GM18868 (cell line): ENCODE measurements around the gene KLHDC9.
"Not testable (repeated sequence)": the region's sequence is repeated elsewhere in the genome, so short reads cannot be mapped to it uniquely, and the experiment has no call there.

Experiments
- ATAC-seq: cut with Tn5 transposase; IDR thresholded peaks from one replicate; pipeline ENCODE4 v1.9.1; 2021; ENCODE audit warnings: mild to moderate bottlenecking, moderate library complexity; ENCODE audit not compliant: unreplicated experiment

Gene KLHDC9, protein sequence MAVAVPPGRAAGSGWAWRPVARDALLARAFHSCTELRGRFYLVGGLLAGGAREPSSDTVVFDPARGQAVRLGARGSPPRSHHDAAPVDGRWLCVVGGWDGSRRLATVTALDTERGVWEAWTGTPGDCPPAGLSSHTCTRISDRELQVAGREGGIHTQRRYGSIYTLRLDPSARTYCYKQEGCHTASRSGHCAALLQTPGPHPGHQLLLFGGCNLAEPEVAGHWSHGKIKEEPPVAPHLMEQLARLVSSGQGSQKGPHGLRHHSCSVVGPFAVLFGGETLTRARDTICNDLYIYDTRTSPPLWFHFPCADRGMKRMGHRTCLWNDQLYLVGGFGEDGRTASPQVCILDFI

DNA sequence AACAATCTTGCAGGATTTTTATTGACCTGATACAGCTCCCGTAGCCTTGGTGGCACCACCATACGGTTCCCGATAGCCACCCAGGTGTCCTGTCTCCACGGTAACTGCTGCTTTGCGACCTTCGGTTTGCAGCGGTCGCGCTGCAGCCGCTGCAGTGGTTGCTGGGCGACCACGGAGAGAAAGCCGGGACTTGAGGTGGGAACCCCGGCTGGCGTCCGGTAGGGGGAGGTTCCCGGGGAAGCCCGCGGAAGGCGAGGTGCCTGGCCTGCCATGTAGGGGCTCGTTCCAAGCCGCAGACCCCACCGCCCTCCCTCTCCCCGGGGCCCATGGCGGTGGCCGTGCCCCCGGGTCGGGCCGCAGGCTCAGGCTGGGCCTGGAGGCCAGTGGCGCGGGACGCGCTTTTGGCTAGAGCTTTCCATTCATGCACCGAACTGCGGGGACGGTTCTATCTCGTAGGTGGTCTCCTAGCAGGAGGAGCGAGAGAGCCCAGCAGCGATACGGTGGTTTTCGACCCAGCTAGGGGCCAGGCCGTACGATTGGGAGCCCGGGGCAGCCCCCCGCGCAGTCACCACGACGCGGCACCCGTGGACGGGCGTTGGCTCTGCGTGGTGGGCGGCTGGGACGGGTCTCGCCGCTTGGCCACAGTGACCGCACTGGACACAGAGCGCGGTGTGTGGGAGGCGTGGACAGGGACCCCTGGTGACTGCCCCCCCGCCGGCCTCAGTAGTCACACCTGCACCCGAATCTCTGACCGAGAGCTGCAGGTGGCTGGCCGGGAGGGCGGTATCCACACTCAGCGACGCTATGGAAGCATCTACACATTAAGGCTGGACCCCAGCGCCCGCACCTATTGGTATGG lies at the start of gene KLHDC9:
Gene KLHDC9 (plus strand): TSS at position 152 of the 859 bp plus-strand sequence. CDS start 175 bp downstream, at position 327.
- peak; percentile 75 for ATAC-seq

DNA sequence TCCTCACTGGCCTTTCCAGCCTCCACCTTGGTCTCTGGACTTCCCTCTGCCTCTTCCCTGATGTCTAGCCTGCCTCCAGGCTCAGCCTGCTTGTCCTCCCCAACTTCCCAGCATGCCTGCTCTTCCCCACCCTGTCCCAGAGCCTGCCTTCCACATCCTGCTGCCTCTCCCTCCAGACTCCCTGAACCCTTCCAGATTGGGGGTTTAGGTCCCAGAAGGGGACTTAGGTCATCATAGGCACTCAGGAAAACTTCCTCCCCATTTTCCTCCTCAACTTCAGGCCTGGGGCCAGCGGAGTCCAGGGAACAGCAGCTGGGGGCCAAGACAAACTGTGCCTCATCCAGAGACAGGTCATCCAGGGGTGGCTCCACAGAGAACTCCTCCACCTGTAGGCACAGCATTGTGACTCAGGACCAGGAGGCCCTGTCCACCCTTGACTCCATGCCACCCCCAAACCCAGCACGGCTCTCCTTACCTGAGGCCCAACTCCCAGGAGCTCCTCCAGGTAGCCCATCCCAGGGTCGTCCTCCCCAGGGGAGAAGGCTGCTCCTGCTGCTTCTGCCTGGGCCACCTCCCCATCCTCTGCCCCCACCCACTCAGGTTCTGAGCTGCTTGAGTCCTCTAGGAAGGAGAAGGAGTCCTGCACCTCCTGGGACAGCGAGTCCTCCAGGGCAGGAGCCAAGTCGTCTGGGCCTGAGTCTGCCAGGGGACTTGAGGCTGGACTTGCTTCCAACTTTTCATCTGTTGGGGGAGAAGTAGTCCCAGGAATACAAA lies 49.0 kb upstream of the KLHDC9 start:
- ATAC-seq: no peak

DNA sequence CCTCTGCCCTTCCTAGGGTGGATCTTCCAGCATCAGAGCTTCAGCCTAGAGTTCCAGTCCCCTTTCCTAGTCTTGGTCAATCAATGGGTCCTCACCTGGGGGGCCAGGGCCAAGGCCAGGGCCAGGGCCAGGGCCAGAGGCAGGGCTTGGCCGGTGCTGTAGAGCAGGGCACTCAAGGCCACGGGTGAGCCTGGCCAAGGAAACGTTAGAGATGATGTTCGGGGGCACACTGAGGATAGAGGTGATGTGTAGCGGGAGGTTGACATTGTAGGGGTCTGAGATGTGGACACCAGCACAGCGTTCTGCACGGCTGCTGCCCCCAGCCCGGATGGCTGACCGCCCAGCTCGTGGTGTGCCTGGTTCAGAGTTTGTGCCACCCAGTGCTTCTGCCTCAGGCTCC lies 46.9 kb upstream of the KLHDC9 start:
- ATAC-seq: no peak

DNA sequence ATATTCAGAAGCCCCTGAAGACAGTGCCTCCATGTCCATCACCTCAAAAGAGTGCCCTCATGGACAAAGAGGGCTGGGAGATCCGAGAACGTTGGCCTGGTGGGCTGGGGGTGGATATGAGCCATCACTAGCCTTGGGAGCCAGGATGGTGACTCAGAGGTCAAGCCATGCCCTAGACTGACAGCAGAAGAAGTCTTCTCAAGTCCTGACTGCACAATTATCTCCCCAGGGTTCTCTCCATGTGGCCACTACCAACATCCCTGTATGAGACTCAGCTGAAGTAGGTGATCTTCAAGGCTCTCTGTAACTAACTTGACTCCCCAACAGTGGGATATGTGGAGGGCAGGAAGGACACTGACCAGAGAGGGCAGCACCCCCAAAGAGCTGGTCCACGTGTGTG lies 45.3 kb upstream of the KLHDC9 start:
- ATAC-seq: no peak

DNA sequence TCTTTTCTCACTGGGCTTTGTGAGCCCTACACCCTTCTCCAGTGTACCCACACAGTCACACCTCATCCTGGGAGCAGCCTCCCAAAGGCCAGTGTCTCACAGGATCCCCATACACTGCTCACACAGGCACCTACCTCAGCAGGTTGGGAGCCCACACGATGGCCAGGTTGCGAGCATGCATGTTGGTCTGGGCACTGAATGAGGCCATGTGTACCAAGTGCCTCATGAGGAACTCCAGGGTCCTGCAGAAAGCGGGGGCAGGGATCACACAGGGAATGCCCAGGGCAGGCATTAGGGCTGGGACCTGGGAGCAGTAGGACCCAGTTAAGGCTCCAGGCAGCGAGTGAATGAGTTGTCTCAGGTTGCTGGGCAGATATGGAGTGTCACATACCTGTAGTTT lies 43.9 kb upstream of the KLHDC9 start:
- no peak for ATAC-seq

DNA sequence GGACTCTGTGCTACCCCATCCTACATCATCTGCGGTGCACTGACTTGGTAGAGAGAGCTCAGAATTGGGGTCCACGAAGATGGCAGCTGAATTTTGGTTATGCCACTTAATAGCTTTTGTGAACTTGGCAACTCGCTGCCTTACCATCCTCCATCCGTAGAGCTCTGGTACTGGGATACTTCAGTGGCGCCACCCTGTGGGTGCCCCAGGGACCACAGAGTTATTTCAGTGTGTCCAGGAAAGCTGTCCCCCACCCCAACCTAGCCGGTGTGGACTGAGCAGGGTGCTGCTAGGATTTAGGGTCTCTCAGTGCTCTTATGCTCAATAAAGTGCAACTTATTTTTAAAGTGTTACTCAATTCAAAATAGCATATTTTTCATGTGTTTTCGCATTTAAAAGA lies 43.4 kb upstream of the KLHDC9 start:
- ATAC-seq: no peak

DNA sequence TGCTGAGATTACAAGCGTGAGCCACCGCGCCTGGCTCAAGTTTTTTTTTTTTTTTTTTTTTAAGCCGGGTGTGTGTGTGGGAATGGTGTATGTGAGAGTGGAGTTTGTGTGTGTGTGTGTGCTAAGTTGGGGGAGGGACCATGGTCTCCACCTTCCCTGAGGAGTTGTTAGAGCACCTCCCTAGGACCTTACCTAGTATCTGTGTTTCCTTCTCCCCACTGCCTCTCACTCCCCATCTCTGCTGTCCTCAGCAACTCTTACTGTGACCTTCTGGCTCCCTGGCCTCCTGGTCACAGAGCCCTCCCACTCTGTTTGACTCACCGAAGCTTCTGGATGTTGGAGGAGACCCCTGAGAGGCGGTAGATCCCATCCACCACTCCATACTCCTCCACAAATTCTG lies 38.9 kb upstream of the KLHDC9 start:
- ATAC-seq: no peak

DNA sequence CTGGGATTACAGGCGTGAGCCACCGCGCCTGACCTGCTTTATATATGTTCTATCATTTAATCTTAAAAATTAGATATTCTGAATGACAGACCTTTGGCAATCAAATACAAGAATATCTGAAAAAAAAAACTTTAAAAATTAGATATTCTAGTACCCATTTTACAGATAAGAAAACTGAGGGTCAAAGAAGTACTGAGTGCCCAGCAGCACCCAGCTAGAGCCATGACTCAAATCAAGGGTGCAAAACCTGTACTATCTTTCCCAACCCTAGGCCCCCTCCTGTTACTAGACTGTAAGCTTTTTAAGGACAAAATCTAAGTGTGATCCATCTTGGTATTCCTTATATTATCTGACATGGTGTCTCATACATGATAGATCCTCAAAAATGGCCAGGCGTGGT lies 36.7 kb upstream of the KLHDC9 start:
- no peak for ATAC-seq

DNA sequence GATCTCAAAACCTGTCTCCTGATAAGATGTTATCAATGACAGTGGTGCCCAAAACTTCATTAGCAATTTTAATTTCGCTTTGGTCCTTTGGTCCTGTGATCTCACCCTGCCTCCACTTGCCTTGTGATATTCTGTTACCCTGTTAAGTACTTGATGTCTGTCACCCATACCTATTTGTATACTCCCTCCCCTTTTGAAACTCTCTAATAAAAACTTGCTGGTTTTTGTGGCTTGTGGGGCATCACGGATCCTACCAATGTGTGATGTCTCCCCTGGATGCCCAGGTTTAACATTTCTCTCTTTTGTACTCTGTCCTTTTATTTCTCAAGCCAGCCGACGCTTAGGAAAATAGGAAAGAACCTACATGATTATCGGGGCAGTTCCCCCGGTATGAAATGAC lies 34.2 kb upstream of the KLHDC9 start:
- ATAC-seq: not testable (repeated sequence)

DNA sequence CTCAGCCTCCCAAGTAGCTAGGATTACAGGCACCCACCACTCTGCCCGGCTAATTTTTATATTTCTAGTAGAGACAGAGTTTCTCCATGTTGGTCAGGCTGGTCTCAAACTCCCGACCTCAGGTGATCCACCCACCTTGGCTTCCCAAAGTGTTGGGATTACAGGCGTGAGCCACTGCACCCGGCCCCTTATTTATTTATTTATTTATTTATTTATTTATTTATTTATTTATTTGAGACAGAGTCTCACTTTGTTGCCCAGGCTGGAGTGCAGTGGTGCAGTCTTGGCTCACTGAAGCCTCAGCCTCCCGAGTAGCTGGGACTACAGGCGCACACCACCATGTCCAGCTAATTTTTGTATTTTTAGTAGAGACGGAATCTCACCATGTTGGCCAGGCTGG lies 32.5 kb upstream of the KLHDC9 start:
- ATAC-seq: not testable (repeated sequence)

DNA sequence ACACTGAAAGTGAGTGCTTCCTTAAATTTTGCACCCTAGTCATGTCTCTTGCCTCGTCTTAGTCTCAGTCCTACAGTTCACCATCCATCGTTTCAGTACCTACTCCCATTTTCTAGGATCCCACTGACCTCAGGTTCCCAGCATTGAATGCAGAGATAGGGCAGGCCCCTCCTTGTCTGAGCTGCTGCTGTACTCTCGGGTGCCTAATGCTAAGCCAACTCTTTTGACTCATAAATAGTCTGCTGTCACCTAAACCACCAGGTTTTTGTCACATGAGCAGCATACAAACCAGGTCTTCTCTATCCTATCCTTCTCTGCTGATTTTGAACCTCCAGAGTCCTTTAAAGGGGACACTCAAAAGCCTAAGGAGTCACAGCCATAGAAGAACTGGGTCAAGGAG lies 31.5 kb upstream of the KLHDC9 start:
- ATAC-seq: no peak

DNA sequence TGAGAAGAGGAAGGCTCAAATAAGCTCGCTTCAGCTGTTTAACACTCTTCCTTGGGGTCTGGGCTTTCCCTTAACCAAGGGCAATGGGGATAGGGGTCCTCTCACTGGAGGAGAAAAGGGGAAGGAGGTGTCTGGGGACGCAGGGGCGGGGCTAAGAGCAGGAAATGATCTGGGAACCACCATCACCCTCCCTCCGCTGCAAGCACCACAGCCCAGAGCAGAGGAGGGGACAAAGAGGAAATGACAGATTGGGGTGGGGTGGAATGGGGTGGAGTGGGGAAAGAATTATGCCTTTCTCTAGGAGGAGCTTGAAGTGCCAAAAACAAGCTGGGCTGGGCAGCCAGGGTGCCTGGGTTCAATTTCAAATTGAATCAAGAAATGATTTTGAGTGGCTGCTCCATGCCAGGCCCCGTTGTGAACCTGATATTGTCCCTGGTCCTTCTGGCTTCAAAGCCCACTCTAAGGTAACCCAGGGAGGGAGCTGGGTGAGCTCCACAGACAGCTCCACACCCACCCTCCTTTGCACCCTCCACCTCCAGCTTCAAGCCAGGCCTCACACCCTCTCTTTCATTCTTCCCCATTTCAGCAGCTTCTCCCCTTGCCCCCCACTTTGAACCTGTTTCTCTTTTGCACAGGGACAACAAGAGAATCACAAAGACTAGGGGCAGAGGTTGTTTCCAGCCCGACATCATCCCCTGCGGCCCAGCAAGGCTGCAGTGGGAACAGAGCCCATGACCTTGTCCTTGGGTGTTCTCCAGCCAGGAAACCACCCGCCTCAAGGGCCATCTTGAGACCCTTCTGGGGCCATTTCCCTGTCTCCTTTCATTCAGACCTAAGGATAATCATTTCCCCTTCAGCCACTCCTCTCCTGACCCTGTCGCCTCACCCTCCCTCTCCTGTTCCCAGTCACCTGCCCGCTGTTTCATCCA lies 29.6 kb upstream of the KLHDC9 start:
- ATAC-seq: peak; percentile 74

DNA sequence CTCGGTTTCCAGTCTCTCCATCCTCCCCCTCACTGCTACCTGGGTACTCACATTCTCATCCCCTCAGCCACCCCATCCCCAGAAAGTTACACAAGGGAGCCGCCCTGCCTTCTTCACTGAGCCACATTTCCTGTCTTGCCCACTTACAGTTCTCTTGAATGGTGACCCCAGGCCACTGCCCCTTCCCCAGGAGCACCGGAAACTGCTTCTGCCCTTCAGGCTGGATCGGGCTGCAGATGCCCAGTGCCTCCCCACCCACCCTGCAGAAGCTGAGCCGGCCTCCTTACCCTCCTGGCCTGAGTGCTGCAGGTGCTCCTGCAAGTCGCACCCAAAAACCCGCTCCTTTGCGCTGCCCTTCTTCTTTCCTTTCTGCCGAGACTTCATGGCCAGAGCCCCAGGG lies 28.9 kb upstream of the KLHDC9 start:
- no peak for ATAC-seq

DNA sequence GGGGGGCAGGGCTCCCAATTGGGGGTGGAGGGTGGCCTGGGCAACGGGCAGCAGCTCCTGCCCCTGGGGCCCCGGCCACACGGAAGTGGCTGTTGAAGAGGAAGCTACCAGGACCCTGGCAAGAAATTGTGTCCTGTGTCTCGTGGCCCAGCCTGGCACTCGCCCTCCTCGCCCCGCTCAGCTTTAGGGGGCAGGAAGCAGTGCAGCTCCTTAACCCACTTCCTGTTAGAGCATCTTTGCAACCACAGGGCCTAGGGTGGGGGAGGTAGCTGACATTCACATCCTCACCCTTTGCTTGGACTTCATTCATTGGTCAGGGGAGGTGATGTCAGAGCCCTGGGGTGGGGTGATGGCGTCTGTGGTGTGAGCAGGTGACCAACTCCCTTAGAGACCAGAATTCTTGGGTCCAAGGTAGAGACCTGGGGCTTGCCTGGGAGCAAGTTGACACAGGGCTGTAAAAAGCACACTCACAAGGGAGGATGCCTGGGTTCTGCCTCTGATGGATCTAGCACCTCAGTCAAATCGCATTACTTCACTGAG lies 28.4 kb upstream of the KLHDC9 start, which contains the start of gene ARHGAP30:
Gene ARHGAP30 (minus strand): TSS at position 161 of the 540 bp plus-strand sequence. CDS start 267 bp downstream, outside the sequence.
- peak; percentile 83 for ATAC-seq

DNA sequence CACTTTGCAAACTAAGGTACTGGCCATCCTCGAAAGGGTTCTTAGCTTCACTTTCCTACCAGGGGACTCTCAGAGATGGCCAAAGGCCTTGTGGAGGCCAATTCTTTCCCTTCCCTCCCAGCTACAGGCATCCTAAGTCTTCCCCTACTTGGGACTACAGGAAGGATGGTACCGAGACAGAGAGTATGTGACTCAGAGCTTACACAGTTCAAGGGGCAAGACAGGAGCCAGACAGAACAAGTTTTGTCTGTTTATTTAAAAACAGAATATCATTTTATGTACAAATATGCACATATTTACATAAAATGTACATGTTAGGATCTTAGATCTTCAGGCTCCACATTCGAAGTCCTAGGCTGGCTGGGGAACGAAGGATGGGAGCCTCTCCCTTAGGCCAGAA lies 27.4 kb upstream of the KLHDC9 start:
- ATAC-seq: no peak

DNA sequence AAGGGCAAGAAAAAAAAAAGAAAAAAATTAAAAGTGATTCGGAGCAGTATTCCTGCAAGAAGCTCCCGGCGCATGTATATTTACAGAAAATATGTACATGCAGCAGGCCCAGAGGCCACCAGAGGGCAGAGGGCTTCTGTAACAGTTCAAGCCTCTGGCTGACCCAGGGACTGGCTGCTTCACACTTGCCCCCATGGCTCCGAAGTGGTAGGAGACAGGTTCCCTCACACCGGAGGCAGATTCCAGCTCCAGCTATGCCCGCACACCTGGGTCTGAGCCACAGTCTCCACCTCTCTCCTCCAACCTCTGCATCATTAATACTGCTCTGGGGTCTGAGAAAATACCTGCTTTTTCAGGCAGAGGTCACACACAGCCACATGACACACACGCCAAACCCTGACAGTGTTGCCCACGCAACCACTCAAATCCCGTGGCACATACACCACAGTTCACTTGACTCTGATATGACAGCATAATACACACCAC lies 26.2 kb upstream of the KLHDC9 start:
- ATAC-seq: no peak

DNA sequence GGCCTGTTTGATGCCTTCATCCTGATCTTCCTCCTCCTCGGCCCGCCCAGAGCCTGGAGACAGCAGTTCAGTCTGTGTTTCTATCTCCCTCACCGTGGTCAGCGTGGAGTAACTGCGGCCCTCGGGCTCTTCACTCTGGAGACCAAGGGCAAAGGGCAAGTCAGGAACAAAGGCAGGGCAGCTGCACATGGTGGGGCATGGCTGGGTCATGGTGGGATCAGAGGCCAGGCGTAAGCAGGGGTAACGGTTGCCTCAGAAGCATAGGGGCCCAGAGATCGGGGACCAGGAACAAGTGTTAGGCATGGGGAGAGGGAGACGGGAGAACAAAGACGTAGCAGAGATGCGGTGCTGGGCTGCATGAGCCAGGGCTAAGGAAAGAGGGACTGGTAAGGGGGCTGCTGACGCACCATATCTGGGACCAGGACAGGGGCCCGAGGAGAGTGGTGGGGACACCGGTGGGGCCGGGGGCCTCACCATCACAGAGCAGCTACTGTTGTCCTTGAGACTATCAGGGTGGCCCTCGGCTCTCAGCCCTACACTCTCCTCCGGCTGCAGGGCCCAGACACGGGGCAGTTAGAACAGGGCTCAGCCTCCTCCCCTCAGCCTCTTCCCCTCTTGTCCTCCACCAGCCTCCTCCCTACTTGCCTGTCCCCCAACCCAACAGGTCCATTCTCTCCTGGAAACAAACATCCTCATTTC lies 25.3 kb upstream of the KLHDC9 start:
- ATAC-seq: no peak

DNA sequence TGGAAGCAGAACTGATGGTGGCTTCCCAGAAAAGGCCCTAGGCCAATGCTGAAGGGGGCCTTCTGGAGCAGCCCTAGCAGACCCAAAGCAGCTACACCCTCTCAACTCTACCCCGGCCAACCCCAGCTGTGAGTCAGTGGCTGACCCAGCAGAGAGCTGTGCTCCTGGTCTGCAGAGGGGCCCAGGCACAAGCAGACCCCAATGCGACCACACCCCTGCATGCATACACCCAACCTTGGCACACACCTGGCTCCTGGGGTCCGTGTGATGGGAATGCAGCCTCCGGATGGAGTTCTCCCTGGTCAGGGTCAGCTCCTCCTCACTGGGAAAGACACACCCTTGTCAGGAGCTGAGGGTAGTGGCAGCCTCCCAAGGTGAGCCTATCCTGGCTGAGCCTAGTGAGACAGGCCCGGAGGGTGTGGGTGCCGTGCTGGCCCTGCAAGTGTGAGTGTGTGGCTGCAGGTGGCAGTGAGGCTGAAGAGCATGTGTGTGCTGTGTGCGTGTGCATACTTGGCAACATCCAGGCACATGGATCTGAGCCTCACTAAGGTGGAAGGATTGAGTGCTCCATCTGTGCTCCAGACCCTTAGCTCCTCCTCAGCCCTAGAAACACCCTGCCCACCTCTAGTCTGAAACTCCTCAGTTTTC lies 24.6 kb upstream of the KLHDC9 start:
- ATAC-seq: no peak
